ENCODE results near the gene C3orf52.

Gene C3orf52

DNA sequence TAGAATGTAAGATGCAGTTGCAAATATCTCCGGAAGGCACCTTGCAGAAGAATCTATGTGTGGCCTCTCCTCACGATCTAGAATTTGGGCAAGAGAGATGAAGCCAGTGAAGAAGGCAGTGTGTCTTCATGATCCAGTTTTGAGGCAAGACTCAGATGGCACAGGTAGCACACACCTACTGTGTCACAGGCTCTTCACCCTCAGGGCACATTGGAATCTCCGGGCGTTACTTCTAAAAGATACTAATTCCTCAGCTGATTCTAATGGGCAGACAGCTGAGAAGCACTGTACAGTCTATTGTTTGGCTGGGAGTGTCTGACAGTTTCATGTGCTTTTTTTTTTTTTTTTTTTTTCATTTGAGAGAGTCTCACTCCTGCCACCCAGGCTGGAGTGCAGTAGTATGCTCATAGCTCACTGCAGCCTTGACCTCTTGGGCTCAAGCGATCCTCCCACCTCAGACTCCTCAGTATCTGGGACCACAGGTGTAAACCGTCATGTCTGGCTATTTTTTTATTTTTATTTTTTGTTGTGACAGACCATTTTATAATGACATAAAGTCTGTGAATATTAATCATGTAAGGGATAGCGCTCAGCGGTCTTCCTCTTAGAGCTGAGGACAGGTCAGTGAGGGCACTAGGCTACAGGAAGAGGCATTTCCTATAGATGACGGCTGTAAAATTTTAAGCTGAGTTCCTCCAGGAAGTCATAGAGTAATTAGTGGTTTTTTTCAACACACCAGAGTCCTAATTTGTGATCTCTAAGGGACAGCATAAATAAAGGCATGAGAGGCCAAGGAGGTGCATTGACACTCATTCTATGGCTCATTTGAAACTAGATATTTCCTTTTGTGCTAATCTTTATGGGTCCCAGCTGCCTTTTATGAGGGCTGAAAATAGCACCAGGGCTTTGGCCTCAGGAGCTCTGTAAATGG lies 4.0 kb downstream of the C3orf52 start:
- H3K9ac ChIP-seq (ENCODE audit: low read length), result no peak overlapping the region

GRCh38 chr3:112090887-112091586 lies 4.8 kb downstream of the C3orf52 start:
- no peak overlapping the region for H3K27ac ChIP-seq (ENCODE audit: low read depth, low read length)
- H3K4me3 ChIP-seq (ENCODE audit: insufficient read depth, low read length, poor library complexity, severe bottlenecking), result no peak overlapping the region
- H3K4me2 ChIP-seq (ENCODE audit: low read depth, low read length, poor library complexity, severe bottlenecking), result no peak overlapping the region
- 0 out of 2 replicates have a peak, but pooled peaks cover 2% of the 10 kb centered on the region for H3K36me3 ChIP-seq (ENCODE audit: low read length)
- H3K9me3 ChIP-seq (ENCODE audit: insufficient read depth, low read length), result no peaks in the 10 kb centered on the region
- no peak overlapping the region for H2AFZ ChIP-seq (ENCODE audit: low read depth, low read length, severe bottlenecking)
- H3F3A ChIP-seq (ENCODE audit: insufficient read depth), result no peaks in the 10 kb centered on the region
- no peaks in the 10 kb centered on the region for H3K27me3 ChIP-seq (ENCODE audit: low read length)
- no peak overlapping the region for H3K9ac ChIP-seq (ENCODE audit: low read length)
- H3K9me2 ChIP-seq (replicated peaks; ENCODE audit: insufficient read depth, low read length), result no peaks in the 10 kb centered on the region
- H3K79me2 ChIP-seq (ENCODE audit: insufficient read depth, low read length), result no peaks in the 10 kb centered on the region
- H4K20me1 ChIP-seq (ENCODE audit: low read depth, low read length), result no peaks in the 10 kb centered on the region
- no peak for TF ChIP-seq EZH2phosphoT487 (conservative IDR thresholded peaks at IDR 0.05; ENCODE audit: low read length)
- TF ChIP-seq, protein P1, sequence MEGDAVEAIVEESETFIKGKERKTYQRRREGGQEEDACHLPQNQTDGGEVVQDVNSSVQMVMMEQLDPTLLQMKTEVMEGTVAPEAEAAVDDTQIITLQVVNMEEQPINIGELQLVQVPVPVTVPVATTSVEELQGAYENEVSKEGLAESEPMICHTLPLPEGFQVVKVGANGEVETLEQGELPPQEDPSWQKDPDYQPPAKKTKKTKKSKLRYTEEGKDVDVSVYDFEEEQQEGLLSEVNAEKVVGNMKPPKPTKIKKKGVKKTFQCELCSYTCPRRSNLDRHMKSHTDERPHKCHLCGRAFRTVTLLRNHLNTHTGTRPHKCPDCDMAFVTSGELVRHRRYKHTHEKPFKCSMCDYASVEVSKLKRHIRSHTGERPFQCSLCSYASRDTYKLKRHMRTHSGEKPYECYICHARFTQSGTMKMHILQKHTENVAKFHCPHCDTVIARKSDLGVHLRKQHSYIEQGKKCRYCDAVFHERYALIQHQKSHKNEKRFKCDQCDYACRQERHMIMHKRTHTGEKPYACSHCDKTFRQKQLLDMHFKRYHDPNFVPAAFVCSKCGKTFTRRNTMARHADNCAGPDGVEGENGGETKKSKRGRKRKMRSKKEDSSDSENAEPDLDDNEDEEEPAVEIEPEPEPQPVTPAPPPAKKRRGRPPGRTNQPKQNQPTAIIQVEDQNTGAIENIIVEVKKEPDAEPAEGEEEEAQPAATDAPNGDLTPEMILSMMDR (IDR thresholded peaks at IDR 0.05; ENCODE audit: insufficient read depth, low read length, poor library complexity, severe bottlenecking), result no peak

More for the DNA sequence above, 4.0 kb downstream of the C3orf52 start:
- H3K79me2 ChIP-seq (ENCODE audit: insufficient read depth, low read length), result no peaks in the 10 kb centered on the region
- no peak overlapping the region for H2AFZ ChIP-seq (ENCODE audit: low read depth, low read length, severe bottlenecking)
- no peaks in the 10 kb centered on the region for H3K27me3 ChIP-seq (ENCODE audit: low read length)
- no peak overlapping the region for H3K27ac ChIP-seq (ENCODE audit: low read depth, low read length)
- H3K36me3 ChIP-seq (ENCODE audit: low read length), result 0 out of 2 replicates have a peak, but pooled peaks cover 2% of the 10 kb centered on the region
- H3K4me3 ChIP-seq (ENCODE audit: insufficient read depth, low read length, poor library complexity, severe bottlenecking), result no peak overlapping the region
- no peaks in the 10 kb centered on the region for H3K9me3 ChIP-seq (ENCODE audit: insufficient read depth, low read length)
- TF ChIP-seq, protein P1 (IDR thresholded peaks at IDR 0.05; ENCODE audit: insufficient read depth, low read length, poor library complexity, severe bottlenecking), result no peak
- no peak for TF ChIP-seq EZH2phosphoT487 (conservative IDR thresholded peaks at IDR 0.05; ENCODE audit: low read length)
- no peaks in the 10 kb centered on the region for H3F3A ChIP-seq (ENCODE audit: insufficient read depth)
- no peaks in the 10 kb centered on the region for H4K20me1 ChIP-seq (ENCODE audit: low read depth, low read length)
- H3K9me2 ChIP-seq (replicated peaks; ENCODE audit: insufficient read depth, low read length), result no peaks in the 10 kb centered on the region
- no peak overlapping the region for H3K4me2 ChIP-seq (ENCODE audit: low read depth, low read length, poor library complexity, severe bottlenecking)

GRCh38 chr3:112092496-112093179 lies 6.4 kb downstream of the C3orf52 start:
- no peak overlapping the region for H3K9ac ChIP-seq (ENCODE audit: low read length)
- H3K27ac ChIP-seq (ENCODE audit: low read depth, low read length), result no peak overlapping the region
- no peaks in the 10 kb centered on the region for H3F3A ChIP-seq (ENCODE audit: insufficient read depth)
- H3K36me3 ChIP-seq (ENCODE audit: low read length), result 0 out of 2 replicates have a peak, but pooled peaks cover 2% of the 10 kb centered on the region
- no peaks in the 10 kb centered on the region for H3K9me2 ChIP-seq (replicated peaks; ENCODE audit: insufficient read depth, low read length)
- H2AFZ ChIP-seq (ENCODE audit: low read depth, low read length, severe bottlenecking), result no peak overlapping the region
- H3K79me2 ChIP-seq (ENCODE audit: insufficient read depth, low read length), result no peaks in the 10 kb centered on the region
- TF ChIP-seq, protein P1 (IDR thresholded peaks at IDR 0.05; ENCODE audit: insufficient read depth, low read length, poor library complexity, severe bottlenecking), result no peak
- no peak for TF ChIP-seq EZH2phosphoT487 (conservative IDR thresholded peaks at IDR 0.05; ENCODE audit: low read length)
- H3K27me3 ChIP-seq (ENCODE audit: low read length), result no peaks in the 10 kb centered on the region
- H3K9me3 ChIP-seq (ENCODE audit: insufficient read depth, low read length), result no peaks in the 10 kb centered on the region
- H3K4me3 ChIP-seq (ENCODE audit: insufficient read depth, low read length, poor library complexity, severe bottlenecking), result no peak overlapping the region
- H3K4me2 ChIP-seq (ENCODE audit: low read depth, low read length, poor library complexity, severe bottlenecking), result no peak overlapping the region
- H4K20me1 ChIP-seq (ENCODE audit: low read depth, low read length), result no peaks in the 10 kb centered on the region
